Prostate gland (tissue), 2 donors: ENCODE measurements around the gene CCDC154. TPM values are rescaled to one million over a fixed set of nuclear protein-coding genes. Genes with fewer than 3 reads are reported as not detected.

Source experiments
- DNase-seq: peaks from one replicate; pipeline ENCODE4 v3.0.0-alpha.2; 2019; ENCODE audit warnings: low spot score
- H3K27ac ChIP-seq, 2 donors: fragments of 200-600 bp; sonication (generic); 2 replicates each; pipeline ENCODE4 v1.5.1; 2017 to 2019
- H3K27me3 ChIP-seq: fragments of 200-600 bp; sonication (generic); replicated peaks from 2 replicates; pipeline ENCODE4 v1.5.1; 2019; ENCODE audit not compliant: insufficient read depth
- H3K36me3 ChIP-seq, 2 donors: fragments of 200-600 bp; sonication (generic); 1 replicate in 1 of 2; 2 replicates in 1 of 2; pipeline versions ENCODE4 v1.5.1 to v1.8.1; 2017 to 2019
- H3K4me1 ChIP-seq: fragments of 200-600 bp; sonication (generic); replicated peaks from 2 replicates; pipeline ENCODE4 v1.5.1; 2019
- H3K4me3 ChIP-seq, 2 donors: fragments of 200-600 bp; sonication (generic); 2 replicates each; pipeline ENCODE4 v1.5.1; 2017 to 2019
- H3K9me3 ChIP-seq: fragments of 200-600 bp; sonication (generic); 2 replicates; pipeline ENCODE4 v1.5.1; 2017
- CTCF ChIP-seq, 4 experiments: fragments of 200-600 bp in 2 of 4; fragments of 450-650 bp in 2 of 4; sonication (generic) in 2 of 4; IDR thresholded peaks; 1 replicate in 3 of 4; 2 replicates in 1 of 4; pipeline ENCODE4 v1.5.1; 2016 to 2019; ENCODE audit warnings: antibody characterized with exemption in 4 of 4, mild to moderate bottlenecking in 2 of 4, moderate library complexity in 2 of 4
- POLR2A ChIP-seq: fragments of 450-650 bp; IDR thresholded peaks from one replicate; pipeline ENCODE4 v1.6.1; 2016; ENCODE audit warnings: antibody characterized with exemption, mild to moderate bottlenecking
- POLR2AphosphoS5 ChIP-seq: sonication (generic); formaldehyde crosslinking; IDR thresholded peaks from one replicate; pipeline ENCODE4 v1.6.1; 2017; ENCODE audit warnings: antibody characterized with exemption
- WGBS: methylation state at CpG from one replicate; pipeline ENCODE4 v1.1.5; 2018; 5-methylcytosine and 5-hydroxymethylcytosine counted together
- intact Hi-C: fragments of 100-400 bp; cut with DNase I; formaldehyde crosslinking; loops from one replicate; pipeline ENCODE4 v1.14.2; 2022
- total RNA-seq, 2 donors: library from RNA; depleted of rRNA; stranded (reverse); fragments of >200 nt; gene quantifications; one replicate each; pipeline ENCODE4 v1.1.0, GENCODE V29; 2016

The CCDC154 gene
- total RNA-seq, 2 donors from 2014 or later, result 5.7 TPM; not detected in 1

GRCh38 chr16:1401061-1401757 lies 43.1 kb downstream of the CCDC154 start:
- Histone ChIP-seq H3K4me3 (no peak overlapping the region), H3K36me3 (peaks cover 4 to 17% of the 10 kb centered on the region in 2 donors), H3K4me1 (no peaks in the 10 kb centered on the region), H3K27me3 (no peaks in the 10 kb centered on the region), H3K27ac (no peak overlapping the region), H3K9me3 (no peaks in the 10 kb centered on the region)
- WGBS, result 86% methylated on average over 29 of the region's 29 CpGs
- no peak for DNase-seq
- intact Hi-C loops, result no loop called here
- no peak for TF ChIP-seq POLR2A

- WGBS, result 97% methylated on average over 38 of the region's 38 CpGs
Observed at GRCh38 chr16:1398826-1399581, 45.4 kb downstream of the CCDC154 start.

GRCh38 chr16:1398351-1398750 lies 46.0 kb downstream of the CCDC154 start:
- TF ChIP-seq CTCF (IDR thresholded peaks at IDR 0.05) (no peak), POLR2A (no peak), POLR2AphosphoS5 (no peak)
- WGBS, result 97% methylated on average over 9 of the region's 9 CpGs
- no peaks in the 10 kb centered on the region for H3K9me3 ChIP-seq
- DNase-seq, result no peak
- no peak overlapping the region for H3K4me3 ChIP-seq
- H3K27ac ChIP-seq, result no peak overlapping the region
- no peaks in the 10 kb centered on the region for H3K27me3 ChIP-seq
- no peaks in the 10 kb centered on the region for H3K4me1 ChIP-seq
- H3K36me3 ChIP-seq, result peaks cover 4 to 23% of the 10 kb centered on the region in 2 donors
- intact Hi-C loops, result no loop called here

More at GRCh38 chr16:1398826-1399581, 45.4 kb downstream of the CCDC154 start:
- no peak for TF ChIP-seq CTCF (IDR thresholded peaks at IDR 0.05)
- no peak for TF ChIP-seq POLR2A
- TF ChIP-seq POLR2AphosphoS5, result no peak
- no peaks in the 10 kb centered on the region for H3K4me1 ChIP-seq
- H3K27ac ChIP-seq, result no peak overlapping the region
- no peaks in the 10 kb centered on the region for H3K9me3 ChIP-seq
- no peak for DNase-seq
- H3K27me3 ChIP-seq, result no peaks in the 10 kb centered on the region
- H3K4me3 ChIP-seq, result no peak overlapping the region
- intact Hi-C loops, result no loop called here
- peaks cover 4 to 17% of the 10 kb centered on the region in 2 donors for H3K36me3 ChIP-seq

- no peaks in the 10 kb centered on the region for H3K9me3 ChIP-seq
- H3K4me1 ChIP-seq, result no peaks in the 10 kb centered on the region
- no peak for TF ChIP-seq CTCF (IDR thresholded peaks at IDR 0.05)
- TF ChIP-seq POLR2AphosphoS5, result no peak
- no peak for TF ChIP-seq POLR2A
- no peak for DNase-seq
- WGBS, result 94% methylated on average over 21 of the region's 21 CpGs
- H3K27ac ChIP-seq, result no peak overlapping the region
- no peak overlapping the region for H3K4me3 ChIP-seq
- intact Hi-C loops, result no loop called here
- H3K27me3 ChIP-seq, result no peaks in the 10 kb centered on the region
- H3K36me3 ChIP-seq, result peaks cover under 1 to 25% of the 10 kb centered on the region in 2 donors
Observed at GRCh38 chr16:1397779-1398178, 46.6 kb downstream of the CCDC154 start.

- Histone ChIP-seq H3K27ac (no peak overlapping the region), H3K4me3 (no peak overlapping the region), H3K36me3 (peaks cover 0 to 25% of the 10 kb centered on the region in 2 donors), H3K4me1 (no peaks in the 10 kb centered on the region), H3K27me3 (no peaks in the 10 kb centered on the region), H3K9me3 (no peaks in the 10 kb centered on the region)
- 76% methylated on average over 22 of the region's 22 CpGs for WGBS
- no peak for DNase-seq
- TF ChIP-seq CTCF (IDR thresholded peaks at IDR 0.05), result no peak
- TF ChIP-seq POLR2AphosphoS5, result no peak
- no peak for TF ChIP-seq POLR2A
- intact Hi-C loops, result no loop called here
Observed at GRCh38 chr16:1395444-1396031, 48.8 kb downstream of the CCDC154 start.
